HG02938 (cell line): ENCODE results near the gene MPHOSPH9.

Source experiments
- ATAC-seq: cut with Tn5 transposase; IDR thresholded peaks from one replicate; pipeline ENCODE4 v1.9.1; 2021; ENCODE audit warnings: mild to moderate bottlenecking, moderate library complexity; ENCODE audit not compliant: unreplicated experiment

MPHOSPH9 gene

DNA sequence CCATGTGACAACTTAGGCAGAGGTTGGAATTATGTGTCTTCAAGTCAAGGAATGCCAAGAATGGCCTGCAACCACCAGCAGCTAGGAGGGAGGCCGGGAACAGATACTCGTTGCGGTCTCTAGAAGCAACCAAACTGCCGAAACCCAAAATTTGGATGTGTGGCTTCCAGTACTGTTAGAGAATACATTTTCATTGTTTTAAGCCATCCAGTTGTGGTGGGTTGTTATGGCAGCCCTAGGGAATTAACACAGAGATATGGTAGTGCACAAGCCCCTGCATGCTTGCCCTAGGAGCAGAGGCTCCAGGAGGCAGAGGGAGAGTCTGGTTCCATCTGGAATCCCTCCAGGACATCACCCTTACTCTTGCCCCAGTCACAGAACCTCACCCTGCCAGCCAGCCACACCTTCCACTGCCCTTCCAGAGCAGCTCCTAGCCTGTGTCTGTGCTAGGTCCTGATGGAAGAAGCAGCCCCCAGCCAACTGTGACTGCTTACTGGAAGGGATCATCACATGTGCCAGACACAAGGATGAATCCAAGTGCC, 101.6 kb downstream of the MPHOSPH9 start:
- ATAC-seq, result no peak

DNA sequence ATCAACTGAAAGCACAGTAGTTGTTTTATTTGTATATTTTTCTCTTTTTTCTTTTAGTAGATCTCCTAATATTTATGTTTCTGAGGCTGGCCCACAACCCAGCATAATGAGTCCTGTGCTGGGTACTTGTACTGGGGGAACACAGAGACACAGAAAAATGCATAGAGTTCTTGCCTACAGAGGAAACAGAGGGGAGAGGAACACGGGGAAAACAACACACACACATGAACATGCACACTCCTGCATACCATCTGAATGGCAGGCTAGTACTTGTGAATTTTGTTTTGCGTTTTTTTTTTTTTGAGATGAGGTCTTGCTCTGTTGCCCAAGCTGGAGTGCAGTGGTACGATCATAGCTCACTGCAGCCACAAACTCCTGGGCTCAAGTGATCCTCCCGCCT, 103.3 kb downstream of the MPHOSPH9 start:
- no peak for ATAC-seq

DNA sequence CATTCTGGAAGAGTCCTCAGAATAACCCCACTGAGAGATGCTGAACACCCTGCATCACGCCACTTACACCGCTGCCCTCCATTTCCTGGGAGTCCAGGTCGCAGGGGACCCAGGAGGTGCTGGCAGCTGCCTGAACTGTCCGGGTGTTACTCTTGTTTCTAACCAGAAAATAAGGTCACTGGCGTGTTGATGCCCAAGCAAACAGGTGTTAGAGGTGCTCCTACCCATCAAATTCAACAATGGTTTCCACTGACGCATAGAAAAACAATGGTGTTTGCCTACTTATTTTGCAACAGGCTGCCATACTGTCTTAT, 105.8 kb downstream of the MPHOSPH9 start:
- no peak for ATAC-seq

DNA sequence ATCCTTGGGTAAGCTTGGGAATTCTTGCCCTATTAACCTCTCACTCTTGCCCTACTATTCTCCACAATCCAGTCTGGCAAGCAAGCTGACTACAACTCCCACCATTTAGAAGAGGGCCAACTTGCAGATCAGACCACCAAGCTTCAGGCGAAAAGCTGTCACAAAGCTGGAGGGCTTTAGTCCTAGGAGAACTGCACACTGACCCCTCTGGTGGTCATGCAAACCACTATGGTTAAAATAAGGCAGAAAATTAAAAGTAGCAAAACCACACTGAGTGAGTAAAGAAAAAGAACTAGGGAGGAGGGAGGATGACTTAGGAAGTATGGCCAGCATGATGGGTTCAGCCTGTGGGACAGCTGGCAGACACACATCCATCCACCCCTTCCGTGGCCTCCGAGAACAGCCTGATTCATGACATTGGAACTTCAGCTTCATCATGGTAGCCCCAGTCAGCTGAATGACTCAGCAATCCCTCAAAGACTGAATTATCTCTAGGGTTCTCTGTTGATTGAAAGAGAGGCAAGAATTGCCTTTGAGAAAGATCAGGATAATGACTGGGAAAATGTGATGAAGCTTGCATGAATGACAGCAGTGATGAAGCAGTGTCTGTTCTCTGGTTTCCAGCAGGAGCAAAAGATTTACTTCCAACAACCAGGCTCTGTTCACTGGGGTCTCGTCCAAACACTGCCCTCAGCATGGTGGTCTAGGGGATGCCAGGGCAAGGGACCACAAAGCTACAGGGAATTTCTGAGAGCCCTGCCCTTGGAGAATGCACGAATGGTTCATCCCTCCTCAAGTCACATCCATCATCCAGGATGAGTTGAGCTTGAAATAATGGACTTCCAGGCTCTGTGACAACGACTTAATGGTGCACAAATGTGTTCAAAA, 106.4 kb downstream of the MPHOSPH9 start:
- no peak for ATAC-seq

DNA sequence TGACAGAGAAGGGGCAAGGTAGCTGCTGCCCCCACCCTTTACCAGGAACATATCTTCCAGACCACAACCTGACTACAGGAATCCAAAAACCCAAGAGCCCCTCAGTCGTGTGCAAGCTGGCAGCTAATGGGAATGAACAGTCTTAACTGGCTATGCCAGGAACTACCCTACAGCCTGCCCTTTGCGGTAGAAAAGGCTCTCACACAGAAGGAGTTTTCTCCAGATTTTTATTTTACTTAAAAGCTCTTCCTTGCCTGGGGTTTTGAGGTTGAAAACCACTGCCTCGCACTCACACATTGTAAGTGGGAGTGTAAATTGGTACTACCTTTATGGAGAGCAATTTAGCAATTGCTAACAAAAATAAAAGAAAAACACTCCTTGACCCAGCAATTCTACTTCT, 110.3 kb downstream of the MPHOSPH9 start:
- ATAC-seq, result no peak

DNA sequence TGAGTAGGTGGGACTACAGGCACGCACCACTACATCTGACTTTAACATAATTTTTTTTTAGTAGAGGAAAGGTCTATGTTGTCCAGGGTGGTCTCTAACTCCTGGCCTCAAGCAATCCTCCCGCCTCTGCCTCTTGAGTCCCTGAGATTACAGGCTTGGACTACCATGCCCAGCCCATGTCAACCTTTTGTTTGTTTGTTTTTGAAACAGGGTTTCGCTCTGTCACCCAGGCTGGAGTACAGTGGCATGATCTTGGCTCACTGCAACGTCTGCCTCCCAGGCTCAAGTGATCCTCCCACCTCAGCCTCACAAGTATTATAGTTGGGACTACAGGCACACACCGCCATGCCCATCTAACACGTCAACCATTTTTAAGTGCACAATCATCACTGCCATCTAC, 111.3 kb downstream of the MPHOSPH9 start:
- no peak for ATAC-seq

DNA sequence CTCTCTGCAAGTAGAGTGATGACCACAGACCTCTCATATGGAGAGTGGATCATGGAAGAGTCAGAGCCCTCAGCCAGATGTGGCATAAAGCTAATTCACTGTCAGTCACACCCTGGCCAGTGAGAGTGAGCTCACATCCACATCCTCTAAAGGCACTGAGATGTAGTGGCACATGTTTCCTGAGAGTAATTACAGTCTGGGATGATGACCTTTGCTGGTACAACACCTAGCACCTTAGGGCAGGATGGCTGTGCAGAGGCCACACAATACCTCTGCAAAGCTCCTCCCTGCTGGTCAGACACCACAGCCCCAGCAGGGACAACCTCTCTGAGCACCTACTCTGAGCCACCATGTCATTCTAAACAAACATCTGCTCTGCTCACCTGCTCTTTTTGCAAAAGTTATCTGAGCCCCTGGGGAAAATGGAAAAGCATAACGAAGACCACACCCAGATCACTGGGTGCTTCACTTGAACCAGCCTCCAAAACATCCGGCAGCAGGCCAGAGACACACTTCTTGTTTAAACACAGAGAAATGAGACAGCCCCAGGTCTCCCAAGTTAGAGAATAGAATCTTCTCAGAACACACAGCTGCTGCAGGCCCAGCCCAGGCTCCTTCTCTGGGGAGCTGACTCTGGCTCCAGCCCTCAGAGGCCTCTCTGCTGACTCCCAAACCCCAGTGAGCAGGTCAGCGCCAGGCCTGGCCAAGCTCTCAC, 112.3 kb downstream of the MPHOSPH9 start:
- ATAC-seq, result peak; percentile 21

DNA sequence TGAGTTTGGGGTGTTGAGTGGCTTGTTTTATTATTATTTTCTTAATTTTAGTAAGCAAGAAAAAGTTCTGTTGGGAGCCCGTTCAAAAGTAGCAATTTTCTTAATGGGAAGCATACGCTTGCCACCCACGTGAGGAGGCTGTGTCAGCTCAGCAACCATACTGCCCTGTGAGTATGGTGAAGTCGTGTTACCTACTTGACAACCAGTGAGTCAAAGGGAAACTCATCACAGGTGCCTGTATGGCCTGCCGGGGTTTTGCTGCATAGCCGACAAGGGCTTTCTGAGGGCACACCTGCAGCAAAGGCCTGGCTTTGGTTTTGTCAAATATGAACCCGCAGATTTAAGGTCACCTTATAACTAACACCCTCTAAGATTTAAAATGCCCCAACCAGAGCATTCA, 113.1 kb downstream of the MPHOSPH9 start:
- ATAC-seq, result peak; percentile 88

DNA sequence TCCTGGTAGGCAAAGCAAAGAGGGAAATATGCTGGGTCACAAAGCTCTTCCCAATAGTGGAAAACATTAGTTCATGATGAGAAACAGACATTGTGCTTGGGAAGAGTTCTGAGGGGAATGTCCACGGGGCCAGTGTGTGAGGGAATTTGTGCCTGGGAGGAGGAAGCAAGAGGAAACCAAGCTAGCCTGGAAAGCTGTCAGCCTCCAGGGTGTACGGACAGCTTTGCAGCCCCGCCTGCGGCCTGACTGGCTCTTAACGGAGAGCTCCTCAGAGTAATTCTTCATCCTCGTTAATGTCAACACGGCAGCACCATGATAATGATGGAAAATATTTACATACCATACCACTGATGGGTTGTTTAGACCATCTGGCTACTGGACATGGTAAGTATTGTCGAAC, 114.4 kb downstream of the MPHOSPH9 start:
- ATAC-seq, result no peak

DNA sequence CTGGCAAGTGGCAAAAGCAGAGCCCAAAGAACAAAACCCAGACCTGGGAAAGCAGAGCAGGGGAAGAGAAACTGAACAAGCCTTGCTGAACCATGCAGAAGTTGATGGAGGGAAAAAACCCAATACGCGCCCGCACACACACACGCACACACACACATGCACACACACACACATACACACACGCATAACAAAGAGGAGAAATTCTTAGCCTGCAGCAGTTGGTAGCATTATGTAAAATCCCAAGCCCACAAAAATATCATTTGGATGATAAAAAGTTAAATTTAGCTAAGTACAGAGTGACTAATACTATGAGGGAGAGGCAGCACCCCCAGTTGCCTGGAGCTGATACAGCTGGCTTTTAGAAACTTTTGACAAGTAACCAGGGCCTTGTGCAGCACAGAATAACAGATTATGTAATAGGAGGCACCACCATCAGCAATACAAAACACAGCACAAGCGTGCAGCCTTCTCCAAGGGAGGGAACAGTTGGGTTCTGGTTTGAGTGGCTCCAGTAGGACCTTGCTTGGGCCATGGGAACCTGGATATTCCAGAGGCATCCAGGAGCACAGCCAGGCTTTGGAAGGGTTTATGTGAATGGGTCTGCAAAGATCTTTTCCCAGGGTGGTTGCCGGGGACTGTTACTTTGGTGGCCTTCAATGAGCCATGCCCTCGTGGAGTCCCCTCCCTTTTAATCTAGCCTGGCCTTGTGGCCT, 117.4 kb downstream of the MPHOSPH9 start:
- ATAC-seq, result no peak

DNA sequence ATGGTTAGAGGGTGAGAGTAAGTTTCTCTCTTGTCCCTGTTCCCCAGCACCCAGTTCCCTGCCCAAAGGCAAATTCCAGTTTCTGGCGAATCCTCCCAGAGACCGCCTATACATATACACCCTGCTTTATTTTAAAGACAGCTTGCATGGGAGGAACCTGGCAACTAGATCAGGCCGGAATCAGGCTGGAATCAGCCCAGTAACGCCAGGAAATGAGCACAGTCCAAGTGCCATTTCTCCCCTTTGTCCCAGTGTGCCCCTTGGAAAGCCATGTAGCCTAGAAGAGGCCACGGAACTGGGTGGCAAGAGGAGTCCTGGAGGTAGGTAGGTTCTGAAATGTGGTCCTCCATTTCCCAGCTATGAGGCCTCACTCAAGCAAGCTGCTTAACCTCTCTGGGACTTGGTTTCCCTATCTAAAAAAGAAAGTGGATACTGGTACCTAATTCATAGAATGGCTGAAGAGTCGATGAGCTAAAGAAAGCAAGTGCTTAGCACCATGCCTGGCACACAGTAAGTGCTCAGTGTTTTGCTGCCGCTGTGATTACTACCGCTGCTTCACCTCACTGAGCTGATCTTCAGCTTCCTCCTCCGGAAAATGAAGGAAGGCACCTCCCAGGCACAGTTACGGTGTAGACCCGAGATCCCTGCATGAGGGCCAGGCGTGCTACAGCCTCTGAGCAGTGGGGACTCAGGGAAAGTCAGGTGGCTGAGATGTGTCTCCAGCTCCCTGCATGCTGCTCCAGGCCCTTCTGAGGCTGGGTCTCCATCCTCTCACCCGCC, 118.4 kb downstream of the MPHOSPH9 start:
- no peak for ATAC-seq

DNA sequence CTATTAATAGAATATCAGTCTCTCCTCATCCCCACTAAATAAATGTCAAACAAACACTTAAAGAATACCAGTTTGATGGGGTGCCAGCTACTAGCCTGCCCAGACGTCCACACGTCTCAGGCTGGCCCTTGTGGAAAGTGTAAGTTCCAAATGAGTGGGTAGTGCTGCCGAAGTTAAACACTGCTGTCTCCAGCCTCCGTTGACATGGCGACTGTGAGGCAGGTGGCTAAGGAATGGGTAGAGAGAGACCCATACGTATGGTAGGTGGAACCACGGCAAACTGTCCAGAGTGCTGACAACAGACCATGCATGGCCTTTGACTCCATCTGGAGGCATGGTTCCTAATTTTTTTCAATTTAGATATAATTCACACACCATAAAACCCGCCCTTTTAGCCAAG, 119.9 kb downstream of the MPHOSPH9 start:
- ATAC-seq, result no peak

DNA sequence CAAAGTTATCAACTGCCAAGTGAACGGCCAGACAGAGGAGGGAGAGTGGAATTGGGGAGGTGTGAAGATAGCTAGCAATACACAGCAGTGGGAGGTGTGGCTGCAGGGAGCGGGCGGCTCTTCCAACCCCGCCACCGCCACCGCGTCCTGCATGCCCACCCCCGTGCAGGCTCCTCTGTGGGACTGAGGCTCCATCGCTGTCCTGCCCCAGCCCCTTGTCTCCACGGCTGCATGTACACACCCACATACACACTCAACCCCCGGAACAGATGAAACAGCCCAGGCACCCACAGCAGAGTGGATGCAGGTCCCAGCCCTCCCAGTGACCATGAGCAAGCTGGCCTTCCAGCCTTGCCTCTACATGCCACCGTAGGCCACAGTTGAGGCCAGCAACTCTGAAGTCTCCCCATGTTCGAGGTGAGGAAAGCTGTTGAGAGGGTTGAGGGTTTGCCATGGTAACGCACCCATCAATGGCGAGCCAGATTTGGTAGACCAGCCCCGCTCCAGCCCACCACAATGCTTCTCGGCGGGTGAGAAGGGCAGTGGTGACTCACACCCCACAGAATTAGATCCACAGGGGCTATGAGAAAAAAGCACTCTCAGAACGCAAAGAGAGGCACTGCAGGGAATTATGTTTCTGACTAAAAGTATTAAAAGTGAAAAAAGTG, 121.3 kb downstream of the MPHOSPH9 start:
- no peak for ATAC-seq

DNA sequence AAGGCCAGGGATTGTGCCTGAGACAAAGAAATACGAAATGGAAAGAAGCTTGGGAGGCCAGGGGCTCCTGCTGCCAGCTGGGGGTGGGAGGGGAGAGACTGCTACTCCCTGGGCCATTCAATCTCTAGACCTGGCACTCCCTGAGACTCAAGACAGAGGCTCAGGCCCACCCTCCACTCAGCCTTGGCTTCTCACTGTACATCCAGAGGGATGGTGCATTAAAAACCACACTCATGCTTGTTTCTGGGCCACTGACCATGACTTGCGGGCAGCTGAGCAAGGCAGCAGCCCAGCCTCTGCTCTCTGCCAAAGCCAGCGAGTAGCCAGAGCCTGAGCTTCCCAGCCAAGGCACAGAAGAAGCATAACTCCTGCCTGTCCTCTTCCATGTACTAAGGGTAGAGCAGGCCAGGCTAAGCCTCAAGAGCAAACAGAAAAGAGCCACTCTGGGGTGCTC, 123.6 kb downstream of the MPHOSPH9 start:
- ATAC-seq, result no peak

DNA sequence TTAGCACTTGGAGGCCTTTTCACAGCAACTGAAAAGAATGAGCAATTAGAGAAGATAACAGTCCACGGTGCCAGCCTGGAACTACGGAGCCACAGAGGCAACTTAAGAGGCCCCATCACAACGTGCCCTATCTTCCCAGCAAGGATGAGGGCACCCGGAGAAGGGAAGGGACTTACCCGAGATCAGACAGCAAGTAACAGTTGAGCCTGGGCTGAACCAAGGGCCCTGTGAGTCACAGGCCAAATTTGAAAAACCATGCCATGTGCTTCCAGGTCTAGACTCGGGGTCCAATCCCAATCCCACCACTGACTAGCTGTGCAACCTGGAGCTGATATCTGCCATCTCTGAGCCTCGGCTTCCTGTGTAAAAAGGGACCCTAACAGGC, 124.3 kb downstream of the MPHOSPH9 start:
- no peak for ATAC-seq

DNA sequence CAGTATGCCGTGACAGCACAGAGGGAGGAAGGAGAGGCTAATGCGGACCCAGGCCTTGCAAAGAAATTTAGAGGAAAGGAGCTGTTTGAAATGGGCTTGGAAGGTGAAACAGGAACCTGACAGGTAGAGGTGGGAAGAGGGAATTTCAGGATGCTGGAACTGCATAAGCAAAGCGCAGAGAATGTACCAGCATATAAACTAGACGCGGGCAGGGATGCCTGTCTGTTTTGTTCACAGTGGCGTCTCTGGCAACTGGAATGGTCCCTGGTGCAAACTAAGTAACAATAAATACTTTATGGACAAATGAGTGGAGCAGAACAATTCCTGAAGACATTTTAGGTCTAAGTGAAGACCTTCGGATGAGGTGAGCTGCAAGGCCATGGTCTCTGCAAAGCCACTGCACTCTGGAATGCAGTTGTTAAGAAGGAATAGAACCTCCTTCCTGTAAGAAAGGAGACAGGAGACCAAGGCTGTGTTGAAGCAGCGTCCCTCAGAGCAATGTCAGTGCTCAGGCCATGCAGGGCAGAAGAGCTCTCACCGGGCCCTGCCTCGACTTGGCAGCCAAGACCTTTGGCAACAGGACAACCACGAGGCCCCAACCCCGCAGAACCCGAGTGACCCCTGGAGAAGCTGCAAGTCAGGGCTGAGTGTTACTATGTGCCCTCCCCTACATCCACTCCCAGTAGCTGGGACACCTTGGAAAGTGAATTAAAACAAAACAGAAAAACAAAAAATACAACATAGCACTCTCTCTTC, 124.8 kb downstream of the MPHOSPH9 start:
- no peak for ATAC-seq

DNA sequence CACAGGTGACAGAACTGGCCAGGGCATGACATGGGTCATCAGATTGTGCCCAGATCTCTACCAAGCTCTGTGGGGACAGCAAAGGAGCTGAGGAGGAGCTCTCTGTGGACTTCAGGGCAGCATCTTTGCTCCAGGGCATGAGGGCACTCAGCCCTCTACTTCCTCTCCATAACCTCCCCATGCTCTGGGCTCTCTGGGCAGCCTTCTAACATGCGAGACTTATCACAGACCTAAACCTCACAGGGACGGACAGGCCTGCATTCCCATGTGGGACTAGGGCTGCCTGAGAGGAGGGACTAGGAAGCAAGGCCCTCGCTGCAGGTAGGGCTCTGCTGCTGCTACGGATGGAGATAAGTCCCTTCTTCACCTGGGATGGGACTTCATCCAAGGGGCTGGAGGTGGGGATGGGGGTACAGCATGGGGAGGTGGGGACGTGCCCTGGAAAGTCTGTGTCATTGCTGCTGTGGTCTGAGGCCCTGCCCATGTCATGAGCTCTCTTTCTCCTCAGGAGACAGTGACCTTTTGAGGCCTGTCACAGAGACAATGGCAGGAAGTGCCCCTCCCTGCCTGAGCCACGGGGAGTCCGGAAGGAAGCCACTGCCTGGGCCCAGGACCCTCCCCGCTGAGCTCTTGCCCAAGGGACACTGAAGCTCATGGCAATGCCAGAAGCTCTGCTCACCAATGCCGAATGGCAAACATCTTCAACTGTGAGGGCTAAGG, 126.1 kb downstream of the MPHOSPH9 start:
- ATAC-seq, result no peak

DNA sequence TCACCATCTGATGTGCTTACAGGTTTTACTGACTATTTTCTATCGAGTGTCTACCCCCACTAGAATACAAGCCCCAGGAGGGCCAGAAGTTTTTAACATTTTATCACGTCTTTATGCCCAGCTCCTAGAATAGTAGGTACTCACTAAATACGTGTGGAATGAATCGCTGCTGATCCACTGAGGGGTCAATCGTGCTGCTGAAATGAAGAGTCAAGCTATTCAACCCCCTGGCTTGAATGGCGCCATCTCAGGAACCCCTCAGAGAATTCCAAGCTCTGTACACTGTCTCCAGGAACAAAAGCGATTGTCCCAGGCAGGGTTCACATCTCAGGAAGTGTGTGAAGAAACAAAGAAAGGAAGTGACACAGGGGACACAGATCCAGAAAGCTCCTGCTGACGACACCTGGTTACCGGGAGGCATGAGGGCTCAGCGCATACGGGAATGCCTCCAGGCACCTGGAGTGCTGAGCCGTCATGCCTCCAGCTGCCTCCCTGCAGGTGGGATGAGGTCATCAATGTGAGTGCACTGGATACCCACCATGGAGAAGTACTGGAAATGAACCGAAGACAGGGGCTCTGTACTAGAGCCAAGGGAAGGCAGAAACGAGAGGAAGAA, 127.6 kb downstream of the MPHOSPH9 start:
- no peak for ATAC-seq
